ENCODE measurements around the gene COQ9.
A peak's percentile ranks its signal among the peaks of the same experiment; 100 is the strongest.
"Not testable (repeated sequence)": the region's sequence is repeated elsewhere in the genome, so short reads cannot be mapped to it uniquely, and the experiment has no call there.

Gene COQ9

DNA sequence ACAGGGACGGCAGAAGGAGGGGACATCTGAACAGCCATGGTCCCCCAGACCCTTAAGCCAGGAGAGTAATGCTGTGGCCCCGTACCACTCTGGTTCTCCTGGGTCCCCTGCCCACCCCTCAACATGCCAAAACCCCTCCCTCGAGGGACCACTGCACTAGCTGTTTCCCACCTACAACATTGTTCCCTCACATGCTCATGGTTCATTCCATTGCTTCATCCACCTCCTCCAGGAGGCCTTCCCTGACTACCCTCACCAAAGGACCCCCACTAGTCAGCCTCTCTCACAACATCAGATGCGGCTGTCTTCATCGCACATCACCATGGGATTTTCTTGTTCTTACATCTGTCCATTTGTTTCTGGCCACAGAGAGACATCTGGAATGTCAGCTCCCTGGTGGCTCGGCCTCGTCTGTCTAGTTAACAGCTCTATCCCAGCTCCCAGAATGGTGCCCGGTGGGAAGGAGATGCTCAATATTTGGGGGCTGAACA, 37.3 kb downstream of the COQ9 start:
- Histone ChIP-seq H3K4me1 (ENCODE audit: control insufficient read depth, insufficient read depth, low read length, poor library complexity, severe bottlenecking) (peaks cover 8% of the 10 kb centered on the region), H3K36me3 (ENCODE audit: control insufficient read depth, insufficient read depth, low read length) (no peaks in the 10 kb centered on the region), H3K27ac (ENCODE audit: insufficient read depth, low read length, poor library complexity, severe bottlenecking) (no peak overlapping the region), H3K27me3 (replicated peaks; ENCODE audit: control insufficient read depth, insufficient read depth, low read length, poor library complexity, severe bottlenecking) (no peaks in the 10 kb centered on the region), H3K4me3 (ENCODE audit: insufficient read depth, low read depth, low read length, poor library complexity, severe bottlenecking) (no peak overlapping the region), H3K9me3 (ENCODE audit: control insufficient read depth, low read length) (no peaks in the 10 kb centered on the region)
- no peak for DNase-seq

DNA sequence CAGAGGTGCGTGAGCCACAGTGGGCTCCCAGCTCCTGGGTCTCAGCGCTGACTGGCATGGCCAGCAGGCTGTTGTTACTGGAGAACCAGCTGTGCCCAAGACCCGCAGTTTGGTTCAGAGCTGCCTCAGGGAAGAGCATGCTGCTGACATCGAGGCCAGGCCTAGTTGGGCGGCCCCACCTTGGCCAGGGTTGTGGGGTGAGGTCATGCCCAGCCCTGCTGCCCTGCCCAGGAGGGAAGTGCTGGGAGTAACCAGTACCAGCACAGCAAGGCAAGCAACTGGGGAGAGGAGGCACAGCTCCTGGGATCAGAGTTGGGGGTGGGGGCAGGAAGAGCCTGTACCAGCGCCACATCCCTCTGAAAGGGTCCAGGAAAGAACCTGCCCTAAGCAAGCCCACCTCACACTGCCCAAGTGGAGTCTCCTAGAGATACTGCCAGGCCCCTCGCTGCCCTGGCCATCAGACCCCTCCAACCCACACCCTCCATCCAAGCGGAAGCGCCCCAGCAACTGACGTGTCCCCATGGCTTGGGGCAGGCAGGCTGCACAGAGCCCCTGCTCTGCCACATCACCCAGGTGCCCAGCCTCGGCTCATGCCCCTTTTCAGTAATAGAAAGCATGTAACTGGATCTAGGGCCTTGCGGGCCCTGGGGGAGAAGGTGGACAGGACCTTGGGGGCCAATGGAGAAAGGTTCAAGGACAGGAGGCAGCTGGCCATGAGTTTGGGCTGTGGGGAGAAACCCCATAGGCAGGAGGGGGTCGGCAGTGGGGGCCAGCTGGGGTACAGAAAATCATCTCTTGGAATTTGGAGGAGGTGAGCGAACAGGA, 38.0 kb downstream of the COQ9 start:
- H3K4me3 ChIP-seq (ENCODE audit: insufficient read depth, low read depth, low read length, poor library complexity, severe bottlenecking), result peak overlapping the region; percentile 68
- no peak for DNase-seq
- H3K27ac ChIP-seq (ENCODE audit: insufficient read depth, low read length, poor library complexity, severe bottlenecking), result peak overlapping the region; percentile 25
- H3K4me1 ChIP-seq (ENCODE audit: control insufficient read depth, insufficient read depth, low read length, poor library complexity, severe bottlenecking), result peaks cover 8% of the 10 kb centered on the region
- no peaks in the 10 kb centered on the region for H3K27me3 ChIP-seq (replicated peaks; ENCODE audit: control insufficient read depth, insufficient read depth, low read length, poor library complexity, severe bottlenecking)
- H3K36me3 ChIP-seq (ENCODE audit: control insufficient read depth, insufficient read depth, low read length), result no peaks in the 10 kb centered on the region
- H3K9me3 ChIP-seq (ENCODE audit: control insufficient read depth, low read length), result no peaks in the 10 kb centered on the region

DNA sequence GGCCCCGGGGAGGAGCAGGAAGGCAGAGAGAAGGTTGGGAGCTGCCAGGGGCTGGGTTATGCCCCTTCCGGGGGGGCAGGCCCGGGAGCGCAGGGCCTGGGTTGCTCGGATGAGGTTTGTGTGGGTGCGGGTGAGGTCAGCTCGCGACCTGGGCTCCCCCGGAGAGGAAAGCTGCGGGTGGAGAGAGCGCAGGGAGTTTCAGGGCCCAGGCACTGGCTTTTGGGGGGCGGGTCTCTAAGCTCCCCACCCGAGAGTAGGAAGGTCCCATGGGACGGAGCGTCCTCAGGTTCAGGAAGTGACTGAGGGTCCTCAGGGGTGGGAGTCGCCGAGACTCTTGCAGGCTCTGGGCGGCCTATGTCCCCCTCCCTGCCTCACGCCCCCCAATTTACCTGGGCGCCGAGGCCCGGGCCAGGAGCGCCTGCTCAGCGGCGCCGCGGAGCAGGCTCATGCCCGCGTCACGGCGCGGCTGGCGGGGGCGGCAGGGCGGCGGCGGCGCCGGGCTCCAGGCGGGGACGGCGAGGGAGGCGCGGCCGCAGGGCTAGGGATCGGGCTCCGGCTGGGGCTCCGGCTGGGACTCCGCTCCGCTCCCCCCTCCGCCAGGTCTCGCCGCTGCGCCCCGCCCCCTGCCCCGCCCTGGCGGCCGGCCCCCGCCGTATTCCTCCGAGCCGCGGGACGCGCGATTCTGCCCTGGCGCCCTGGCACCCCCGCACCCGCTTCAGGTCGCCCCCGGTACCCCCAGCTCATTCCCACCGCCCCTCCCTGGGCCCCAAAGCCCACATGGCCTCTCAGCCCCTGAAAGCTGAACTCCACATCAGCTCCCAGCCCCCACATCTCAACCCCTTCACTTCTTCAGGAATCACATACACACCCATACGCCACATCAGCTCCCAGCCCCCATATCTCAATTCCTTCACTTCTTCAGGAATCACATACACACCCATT, 38.9 kb downstream of the COQ9 start, which contains the start of gene DOK4:
TSS of gene DOK4 (minus strand) at position 578 of the 942 bp plus-strand sequence. CDS start 6,986 bp downstream, outside the sequence.
- Histone ChIP-seq H3K36me3 (ENCODE audit: control insufficient read depth, insufficient read depth, low read length) (no peaks in the 10 kb centered on the region), H3K9me3 (ENCODE audit: control insufficient read depth, low read length) (no peaks in the 10 kb centered on the region), H3K4me3 (ENCODE audit: insufficient read depth, low read depth, low read length, poor library complexity, severe bottlenecking) (peak within 1 kb of the TSS; percentile 68), H3K4me1 (ENCODE audit: control insufficient read depth, insufficient read depth, low read length, poor library complexity, severe bottlenecking) (peaks cover 8% of the 10 kb centered on the region), H3K27me3 (replicated peaks; ENCODE audit: control insufficient read depth, insufficient read depth, low read length, poor library complexity, severe bottlenecking) (no peaks in the 10 kb centered on the region), H3K27ac (ENCODE audit: insufficient read depth, low read length, poor library complexity, severe bottlenecking) (peak within 1 kb of the TSS; percentile 25)
- DNase-seq, result peak; percentile 65 to 71 (median 66)

DNA sequence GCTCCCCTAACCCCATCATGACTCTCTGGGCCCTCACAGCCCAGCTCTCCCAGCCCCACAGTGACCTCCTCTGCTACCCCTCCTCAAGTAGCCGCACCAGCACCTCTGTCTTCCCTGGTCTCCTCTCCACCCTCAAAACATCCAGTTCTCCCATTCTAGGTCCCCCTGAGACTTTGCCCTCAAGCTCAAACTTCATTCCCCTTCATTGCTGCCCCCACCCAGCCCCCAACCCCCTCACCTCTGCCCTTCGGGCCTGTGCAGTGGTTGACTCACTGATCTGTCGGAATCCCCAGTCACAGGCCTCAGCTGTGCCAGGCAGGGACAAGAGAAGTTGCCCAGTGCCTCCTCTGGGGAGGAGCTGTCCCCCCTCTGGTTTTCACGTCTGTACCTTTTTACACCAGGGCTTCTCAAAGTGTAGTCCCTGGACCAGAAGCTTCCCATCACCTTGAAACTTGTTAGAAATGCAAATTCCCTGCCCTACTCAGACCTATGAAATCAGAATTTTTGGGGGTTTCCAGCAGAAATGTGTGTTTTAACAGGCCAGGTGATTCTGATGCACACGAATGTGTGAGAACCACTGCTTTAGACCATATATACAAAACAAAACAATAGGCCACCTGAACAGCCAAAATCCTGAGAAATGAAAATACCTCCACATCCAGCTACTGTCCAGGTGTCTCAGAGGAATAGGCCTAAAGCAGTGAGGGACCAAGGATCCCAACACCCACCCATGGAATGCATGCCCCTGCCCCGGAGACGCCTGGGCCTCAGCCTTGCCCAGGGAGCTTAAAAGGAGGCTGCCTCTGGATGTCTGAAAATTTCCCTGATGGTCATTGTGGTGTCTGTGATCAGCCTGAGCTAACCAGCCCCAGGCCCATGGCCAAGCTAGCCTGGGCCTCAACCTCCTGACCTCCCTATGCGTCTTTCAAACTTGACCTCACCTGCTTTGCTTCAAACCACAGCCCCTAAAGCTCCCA, 39.9 kb downstream of the COQ9 start:
- Histone ChIP-seq H3K4me3 (ENCODE audit: insufficient read depth, low read depth, low read length, poor library complexity, severe bottlenecking) (peak overlapping the region; percentile 58), H3K36me3 (ENCODE audit: control insufficient read depth, insufficient read depth, low read length) (no peaks in the 10 kb centered on the region), H3K27ac (ENCODE audit: insufficient read depth, low read length, poor library complexity, severe bottlenecking) (no peak overlapping the region), H3K4me1 (ENCODE audit: control insufficient read depth, insufficient read depth, low read length, poor library complexity, severe bottlenecking) (peaks cover 8% of the 10 kb centered on the region), H3K9me3 (ENCODE audit: control insufficient read depth, low read length) (no peaks in the 10 kb centered on the region), H3K27me3 (replicated peaks; ENCODE audit: control insufficient read depth, insufficient read depth, low read length, poor library complexity, severe bottlenecking) (no peaks in the 10 kb centered on the region)
- no peak for DNase-seq

DNA sequence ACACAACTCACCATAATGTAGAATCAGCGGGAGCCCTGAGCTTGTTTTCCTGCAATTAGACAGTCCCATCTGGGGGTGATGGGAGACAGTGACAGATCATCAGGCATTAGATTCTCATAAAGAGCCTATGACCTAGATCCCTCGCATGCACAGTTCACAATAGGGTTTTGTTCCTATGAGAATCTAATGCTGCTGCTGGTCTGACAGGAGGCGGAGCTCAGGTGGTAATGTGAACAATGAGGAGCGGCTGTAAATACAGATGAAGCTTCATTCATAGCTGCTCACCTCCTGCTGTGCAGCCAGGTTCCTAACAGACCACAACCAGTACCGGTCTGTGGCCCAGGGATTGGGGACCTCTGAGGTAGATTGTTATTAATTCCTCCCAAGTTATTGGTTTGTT, 42.0 kb downstream of the COQ9 start:
- no peak for DNase-seq
- Histone ChIP-seq H3K9me3 (ENCODE audit: control insufficient read depth, low read length) (no peaks in the 10 kb centered on the region), H3K36me3 (ENCODE audit: control insufficient read depth, insufficient read depth, low read length) (no peaks in the 10 kb centered on the region), H3K27ac (ENCODE audit: insufficient read depth, low read length, poor library complexity, severe bottlenecking) (no peak overlapping the region), H3K4me1 (ENCODE audit: control insufficient read depth, insufficient read depth, low read length, poor library complexity, severe bottlenecking) (peaks cover 8% of the 10 kb centered on the region), H3K4me3 (ENCODE audit: insufficient read depth, low read depth, low read length, poor library complexity, severe bottlenecking) (no peak overlapping the region), H3K27me3 (replicated peaks; ENCODE audit: control insufficient read depth, insufficient read depth, low read length, poor library complexity, severe bottlenecking) (no peaks in the 10 kb centered on the region)

DNA sequence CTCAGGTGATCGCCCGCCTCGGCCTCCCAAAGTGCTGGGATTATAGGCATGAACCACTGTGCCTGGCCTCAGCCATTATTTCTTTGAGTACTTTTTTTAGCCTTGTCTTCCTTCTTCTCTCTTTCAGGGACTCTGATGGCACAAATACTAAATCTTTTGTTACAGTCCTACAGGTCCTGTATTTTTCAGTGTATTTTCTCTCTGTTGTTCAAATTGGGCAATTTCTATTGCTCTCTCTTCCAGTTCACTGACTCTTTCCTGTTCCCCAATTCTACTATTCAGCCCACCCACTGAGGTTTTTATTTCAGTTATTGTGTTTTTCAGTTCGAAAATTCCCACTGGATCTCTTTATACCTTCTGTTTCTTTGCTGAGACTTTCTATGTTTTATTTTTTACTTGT, 46.5 kb downstream of the COQ9 start:
- Histone ChIP-seq H3K27me3 (replicated peaks; ENCODE audit: control insufficient read depth, insufficient read depth, low read length, poor library complexity, severe bottlenecking) (no peaks in the 10 kb centered on the region), H3K4me3 (ENCODE audit: insufficient read depth, low read depth, low read length, poor library complexity, severe bottlenecking) (no peak overlapping the region), H3K4me1 (ENCODE audit: control insufficient read depth, insufficient read depth, low read length, poor library complexity, severe bottlenecking) (no peaks in the 10 kb centered on the region), H3K36me3 (ENCODE audit: control insufficient read depth, insufficient read depth, low read length) (no peaks in the 10 kb centered on the region), H3K27ac (ENCODE audit: insufficient read depth, low read length, poor library complexity, severe bottlenecking) (no peak overlapping the region), H3K9me3 (ENCODE audit: control insufficient read depth, low read length) (no peaks in the 10 kb centered on the region)
- no peak for DNase-seq

DNA sequence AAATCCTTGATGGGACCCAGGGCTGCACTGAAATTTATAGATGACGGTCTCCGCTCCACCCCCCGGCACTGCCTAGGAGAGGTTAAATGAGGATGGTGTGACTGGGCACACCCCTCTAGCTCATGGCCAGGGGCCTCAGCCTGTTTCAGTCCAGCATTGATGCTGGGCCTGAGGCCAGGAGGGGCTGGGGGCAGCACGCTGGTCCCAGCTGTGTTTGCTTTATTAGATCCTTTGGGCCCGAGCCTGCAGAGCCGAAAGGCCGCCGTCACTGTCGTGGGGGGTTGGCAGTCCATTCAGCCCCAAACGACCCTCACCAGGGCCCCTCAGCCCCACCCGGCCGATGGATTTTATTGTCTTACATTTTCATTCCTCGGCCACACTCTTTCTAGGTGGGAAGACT, 49.8 kb downstream of the COQ9 start:
- Histone ChIP-seq H3K4me3 (ENCODE audit: insufficient read depth, low read depth, low read length, poor library complexity, severe bottlenecking) (no peak overlapping the region), H3K36me3 (ENCODE audit: control insufficient read depth, insufficient read depth, low read length) (no peaks in the 10 kb centered on the region), H3K27ac (ENCODE audit: insufficient read depth, low read length, poor library complexity, severe bottlenecking) (no peak overlapping the region), H3K9me3 (ENCODE audit: control insufficient read depth, low read length) (no peaks in the 10 kb centered on the region), H3K4me1 (ENCODE audit: control insufficient read depth, insufficient read depth, low read length, poor library complexity, severe bottlenecking) (no peaks in the 10 kb centered on the region), H3K27me3 (replicated peaks; ENCODE audit: control insufficient read depth, insufficient read depth, low read length, poor library complexity, severe bottlenecking) (no peaks in the 10 kb centered on the region)
- DNase-seq, result no peak

DNA sequence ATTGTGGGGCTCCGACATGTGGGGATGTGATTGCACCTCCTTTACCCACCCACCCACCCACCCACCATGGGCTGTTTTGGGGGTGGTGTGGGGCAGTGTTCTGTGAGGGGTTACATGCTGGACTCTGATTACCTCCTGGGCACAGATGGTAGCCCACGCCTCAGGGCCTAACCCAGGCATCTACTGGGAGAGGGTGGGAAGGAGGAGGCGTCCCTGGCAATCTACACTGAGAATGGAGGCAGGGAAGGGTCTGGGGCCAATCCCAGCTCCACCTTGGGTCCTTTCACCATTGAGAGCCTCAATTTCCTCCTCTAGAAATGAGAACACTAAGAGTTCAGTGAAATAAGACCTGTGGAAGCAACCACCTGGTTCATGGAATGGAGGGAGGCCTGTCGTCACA, 50.8 kb downstream of the COQ9 start:
- no peaks in the 10 kb centered on the region for H3K36me3 ChIP-seq (ENCODE audit: control insufficient read depth, insufficient read depth, low read length)
- H3K4me3 ChIP-seq (ENCODE audit: insufficient read depth, low read depth, low read length, poor library complexity, severe bottlenecking), result no peak overlapping the region
- no peaks in the 10 kb centered on the region for H3K27me3 ChIP-seq (replicated peaks; ENCODE audit: control insufficient read depth, insufficient read depth, low read length, poor library complexity, severe bottlenecking)
- no peaks in the 10 kb centered on the region for H3K4me1 ChIP-seq (ENCODE audit: control insufficient read depth, insufficient read depth, low read length, poor library complexity, severe bottlenecking)
- no peak overlapping the region for H3K27ac ChIP-seq (ENCODE audit: insufficient read depth, low read length, poor library complexity, severe bottlenecking)
- H3K9me3 ChIP-seq (ENCODE audit: control insufficient read depth, low read length), result no peaks in the 10 kb centered on the region
- DNase-seq, result no peak

DNA sequence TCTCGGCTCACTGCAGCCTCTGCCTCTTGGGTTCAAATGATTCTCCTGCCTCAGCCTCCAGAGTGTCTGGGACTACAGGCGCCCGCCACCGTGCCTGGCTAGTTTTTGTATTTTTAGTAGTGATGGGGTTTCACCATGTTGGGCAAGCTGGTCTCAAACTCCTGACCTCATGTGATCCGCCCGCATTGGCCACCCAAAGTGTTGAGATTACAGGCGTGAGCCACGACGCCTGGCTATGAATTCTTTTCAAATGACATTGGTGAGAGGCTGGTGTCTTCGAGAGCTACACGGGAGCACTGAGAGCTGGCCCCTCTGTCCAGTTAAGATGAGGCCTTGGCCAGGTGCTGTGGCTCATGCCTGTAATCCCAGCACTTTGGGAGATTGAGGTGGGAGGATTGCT, 52.7 kb downstream of the COQ9 start:
- not testable (repeated sequence) for DNase-seq; H3K9me3 ChIP-seq (ENCODE audit: control insufficient read depth, low read length); H3K27ac ChIP-seq (ENCODE audit: insufficient read depth, low read length, poor library complexity, severe bottlenecking); H3K4me3 ChIP-seq (ENCODE audit: insufficient read depth, low read depth, low read length, poor library complexity, severe bottlenecking); H3K27me3 ChIP-seq (replicated peaks; ENCODE audit: control insufficient read depth, insufficient read depth, low read length, poor library complexity, severe bottlenecking); H3K4me1 ChIP-seq (ENCODE audit: control insufficient read depth, insufficient read depth, low read length, poor library complexity, severe bottlenecking); H3K36me3 ChIP-seq (ENCODE audit: control insufficient read depth, insufficient read depth, low read length)
